WTC11 (cell line): ENCODE measurements around the gene EFHD2. TPM values are rescaled to one million over a fixed set of nuclear protein-coding genes. Genes with fewer than 3 reads are reported as not detected.
A peak's percentile ranks its signal among the peaks of the same experiment; 100 is the strongest.

ENCODE experiments used
- ATAC-seq: fragments of 200-7000 bp; cut with Tn5 transposase; 2 replicates; pipeline ENCODE4 v1.10.0; 2021; ENCODE audit warnings: mild to moderate bottlenecking, moderate library complexity
- CTCF ChIA-PET: fragments of 300-600 bp; sonication (Branson Sonifier 250); formaldehyde crosslinking; loops from one replicate; lab custom pipeline; 2021; ENCODE audit warnings: antibody characterized with exemption; lab: Charles Lee
- POLR2A ChIA-PET: fragments of 350-600 bp; sonication (Branson Sonifier 250); formaldehyde crosslinking; loops from one replicate; lab custom pipeline; 2021; ENCODE audit warnings: antibody characterized with exemption; lab: Charles Lee
- DNase-seq: peaks from one replicate; pipeline ENCODE4 v3.0.0; 2021; ENCODE audit warnings: low spot score
- H3K27ac Mint-ChIP-seq: 2 replicates; pipeline ENCODE4 v1.8.0; 2021; ENCODE audit warnings: mixed read lengths
- H3K27me3 Mint-ChIP-seq: 2 replicates; pipeline ENCODE4 v1.8.0; 2021; ENCODE audit warnings: low read depth, mild to moderate bottlenecking, moderate library complexity, mixed read lengths
- H3K36me3 Mint-ChIP-seq: 2 replicates; pipeline ENCODE4 v1.8.0; 2021; ENCODE audit warnings: mixed read lengths
- H3K4me1 Mint-ChIP-seq: 2 replicates; pipeline ENCODE4 v1.8.0; 2022; ENCODE audit warnings: mixed read lengths
- H3K4me3 Mint-ChIP-seq: 2 replicates; pipeline ENCODE4 v1.8.0; 2021; ENCODE audit warnings: mild to moderate bottlenecking, moderate library complexity, mixed read lengths
- H3K9me3 Mint-ChIP-seq: 2 replicates; pipeline ENCODE4 v1.8.0; 2021; ENCODE audit warnings: mixed read lengths
- AFF4 ChIP-seq: sonication (generic); formaldehyde crosslinking; IDR thresholded peaks from 2 replicates; pipeline ENCODE4 v1.8.1; 2023; ENCODE audit warnings: mild to moderate bottlenecking, missing genetic modification reagents, borderline replicate concordance
- ATF1 ChIP-seq: sonication (generic); formaldehyde crosslinking; IDR thresholded peaks from 2 replicates; pipeline ENCODE4 v1.8.1; 2023; ENCODE audit warnings: mild to moderate bottlenecking, moderate library complexity, missing genetic modification reagents
- CREB1 ChIP-seq: sonication (generic); formaldehyde crosslinking; IDR thresholded peaks from 2 replicates; pipeline ENCODE4 v1.8.0; 2023; ENCODE audit warnings: mild to moderate bottlenecking, missing genetic modification reagents
- ELF4 ChIP-seq: sonication (generic); formaldehyde crosslinking; IDR thresholded peaks from 2 replicates; pipeline ENCODE4 v1.8.1; 2022; ENCODE audit warnings: low read depth, mild to moderate bottlenecking, moderate library complexity, missing genetic modification reagents
- GABPB1 ChIP-seq: sonication (generic); formaldehyde crosslinking; IDR thresholded peaks from 2 replicates; pipeline ENCODE4 v1.8.1; 2023; ENCODE audit warnings: mild to moderate bottlenecking, missing genetic modification reagents
- GRHL2 ChIP-seq: fragments of 250-450 bp; sonication (Bioruptor Pico); IDR thresholded peaks from 2 replicates; pipeline ENCODE4 v1.8.0; 2022; ENCODE audit warnings: mild to moderate bottlenecking, moderate library complexity; ENCODE audit not compliant: insufficient replicate concordance, severe bottlenecking
- JAZF1 ChIP-seq: fragments of 250-450 bp; sonication (Bioruptor Pico); IDR thresholded peaks from 2 replicates; pipeline ENCODE4 v1.9.0; 2021; ENCODE audit warnings: moderate library complexity, mild to moderate bottlenecking, inconsistent platforms
- JUN ChIP-seq: sonication (generic); formaldehyde crosslinking; IDR thresholded peaks from 2 replicates; pipeline ENCODE4 v1.8.0; 2023; ENCODE audit warnings: mild to moderate bottlenecking, missing genetic modification reagents
- MAX ChIP-seq: sonication (generic); formaldehyde crosslinking; IDR thresholded peaks from 2 replicates; pipeline ENCODE4 v1.8.0; 2022; ENCODE audit warnings: mild to moderate bottlenecking, missing genetic modification reagents
- RORB ChIP-seq: fragments of 250-450 bp; sonication (Bioruptor Pico); IDR thresholded peaks from 2 replicates; pipeline ENCODE4 v1.9.0; 2021; ENCODE audit warnings: mild to moderate bottlenecking
- SMAD4 ChIP-seq: sonication (generic); formaldehyde crosslinking; IDR thresholded peaks from 2 replicates; pipeline ENCODE4 v1.8.0; 2022; ENCODE audit warnings: mild to moderate bottlenecking, missing genetic modification reagents
- total RNA-seq: library from RNA; stranded (reverse); gene quantifications from 3 replicates; pipeline ENCODE4 v1.2.3, GENCODE V29; 2021

The EFHD2 gene
- total RNA-seq, 1 experiment from 2014 or later = 23.8 TPM

GRCh38 chr1:15414445-15414983 lies 4.8 kb downstream of the EFHD2 start:
- H3K4me1 Mint-ChIP-seq = peaks cover 19% of the 10 kb centered on the region
- TF ChIP-seq ATF1 (CRISPR knock-in tag) (no peak), JUN (no peak), GRHL2 (CRISPR knock-in tag) (no peak), SMAD4 (no peak)
- TF ChIP-seq, all 79 proteins: peak for 0
- ATAC-seq = no peak
- DNase-seq = no peak
- ChIA-PET POLR2A (no interaction called here), CTCF (interaction anchor here (1.0 to 1.5 kb wide), 3 partner anchors 17 to 91 kb away, joined by 3 to 10 read pairs (median 7); no protein-coding TSS in a partner anchor)
- H3K27ac Mint-ChIP-seq = no peak overlapping the region
- no peaks in the 10 kb centered on the region for H3K9me3 Mint-ChIP-seq
- no peak overlapping the region for H3K4me3 Mint-ChIP-seq
- H3K27me3 Mint-ChIP-seq = peaks cover 22% of the 10 kb centered on the region
- H3K36me3 Mint-ChIP-seq = no peaks in the 10 kb centered on the region

GRCh38 chr1:15417059-15417934 lies 7.6 kb downstream of the EFHD2 start:
- ATAC-seq (no peak), DNase-seq (no peak)
- peaks cover under 1% of the 10 kb centered on the region; the same call in 1 of the 2 replicates for H3K27me3 Mint-ChIP-seq
- H3K36me3 Mint-ChIP-seq = peaks cover 7% of the 10 kb centered on the region
- H3K4me3 Mint-ChIP-seq = no peak overlapping the region
- ChIA-PET CTCF (interaction anchor here (0.6 to 1.3 kb wide), 2 partner anchors 14 to 1203 kb away, joined by 3 to 5 read pairs; no protein-coding TSS in a partner anchor), POLR2A (no interaction called here)
- peaks cover 5% of the 10 kb centered on the region; the same call in 1 of the 2 replicates for H3K4me1 Mint-ChIP-seq
- H3K27ac Mint-ChIP-seq = no peak overlapping the region
- no peak for TF ChIP-seq MAX
- no peak for TF ChIP-seq RORB (CRISPR knock-in tag)
- peaks cover 5% of the 10 kb centered on the region for H3K9me3 Mint-ChIP-seq

GRCh38 chr1:15418806-15419515 lies 9.3 kb downstream of the EFHD2 start:
- no peak overlapping the region for H3K4me3 Mint-ChIP-seq
- no peaks in the 10 kb centered on the region; the same call in 1 of the 2 replicates for H3K27me3 Mint-ChIP-seq
- peaks cover 7% of the 10 kb centered on the region for H3K36me3 Mint-ChIP-seq
- H3K9me3 Mint-ChIP-seq = peaks cover 5% of the 10 kb centered on the region
- DNase-seq (no peak), ATAC-seq (no peak)
- no peak for TF ChIP-seq AFF4 (CRISPR knock-in tag)
- TF ChIP-seq JUN = no peak
- no peak for TF ChIP-seq ELF4 (CRISPR knock-in tag)
- no peak for TF ChIP-seq JAZF1 (CRISPR knock-in tag)
- CTCF ChIA-PET = interaction anchor here (1.0 to 1.3 kb wide), 2 partner anchors 9 to 12 kb away, joined by 3 to 4 read pairs; no protein-coding TSS in a partner anchor
- peaks cover 5% of the 10 kb centered on the region; the same call in 1 of the 2 replicates for H3K4me1 Mint-ChIP-seq
- H3K27ac Mint-ChIP-seq = no peak overlapping the region
- POLR2A ChIA-PET = no interaction called here

GRCh38 chr1:15420853-15421465 lies 11.3 kb downstream of the EFHD2 start:
- H3K4me3 Mint-ChIP-seq = no peak overlapping the region
- ATAC-seq = no peak

More at GRCh38 chr1:15420853-15421465, 11.3 kb downstream of the EFHD2 start:
- Mint-ChIP-seq H3K27me3 (no peaks in the 10 kb centered on the region; the same call in 1 of the 2 replicates), H3K27ac (no peak overlapping the region), H3K9me3 (peaks cover 5% of the 10 kb centered on the region), H3K36me3 (peaks cover 7% of the 10 kb centered on the region), H3K4me1 (0 out of 2 replicates have a peak, but pooled peaks cover 2% of the 10 kb centered on the region)
- ChIA-PET POLR2A (interaction anchor here (1.3 kb wide), 1 partner anchor 20 kb away, joined by 3 read pairs; no protein-coding TSS in a partner anchor), CTCF (interaction anchor here (0.5 to 1.8 kb wide), 2 partner anchors 23 to 97 kb away, joined by 3 to 8 read pairs; no protein-coding TSS in a partner anchor)
- no peak for TF ChIP-seq CREB1 (CRISPR knock-in tag)
- TF ChIP-seq GABPB1 (CRISPR knock-in tag) = peak; percentile 57; the same call in 1 of the 2 replicates
- DNase-seq = no peak
